ENCODE results near the gene GNB1L. TPM values are rescaled to one million over a fixed set of nuclear protein-coding genes. Genes with fewer than 3 reads are reported as not detected.

GNB1L gene
- total RNA-seq, 1 experiment from 2014 or later: 18.0 TPM

DNA sequence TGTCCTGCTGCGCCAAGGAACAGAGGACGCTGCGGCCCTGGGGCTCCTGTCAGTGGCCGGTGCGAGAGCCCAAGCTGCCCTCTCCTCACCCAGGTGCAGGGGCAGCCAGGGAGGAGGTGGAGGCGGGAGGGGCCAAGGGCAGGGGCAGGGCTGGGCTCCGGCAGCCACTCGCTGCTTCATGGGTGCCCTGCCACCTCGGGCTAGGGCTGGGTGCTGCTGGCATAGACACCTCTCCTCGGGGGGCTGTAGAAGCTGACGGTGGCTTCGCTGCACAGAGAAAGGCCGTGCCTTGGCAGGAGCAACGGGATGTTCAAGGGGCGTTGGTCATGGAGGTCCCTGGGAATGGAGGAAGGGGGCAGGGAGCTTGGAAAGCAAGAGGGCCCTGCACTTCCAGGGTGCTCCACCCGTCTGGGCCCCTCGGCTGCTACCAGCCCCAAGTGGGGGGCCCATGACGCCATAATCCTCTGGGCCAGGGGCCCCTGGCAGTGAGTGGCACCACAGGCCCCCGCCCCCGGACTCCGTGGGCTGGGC lies 95.7 kb downstream of the GNB1L start (continued):
- no peak for TF ChIP-seq CREB1 (CRISPR knock-in tag; IDR thresholded peaks at IDR 0.05)
- TF ChIP-seq, protein P1, sequence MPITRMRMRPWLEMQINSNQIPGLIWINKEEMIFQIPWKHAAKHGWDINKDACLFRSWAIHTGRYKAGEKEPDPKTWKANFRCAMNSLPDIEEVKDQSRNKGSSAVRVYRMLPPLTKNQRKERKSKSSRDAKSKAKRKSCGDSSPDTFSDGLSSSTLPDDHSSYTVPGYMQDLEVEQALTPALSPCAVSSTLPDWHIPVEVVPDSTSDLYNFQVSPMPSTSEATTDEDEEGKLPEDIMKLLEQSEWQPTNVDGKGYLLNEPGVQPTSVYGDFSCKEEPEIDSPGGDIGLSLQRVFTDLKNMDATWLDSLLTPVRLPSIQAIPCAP (CRISPR knock-in tag; IDR thresholded peaks at IDR 0.05): no peak
- TF ChIP-seq, protein P2, sequence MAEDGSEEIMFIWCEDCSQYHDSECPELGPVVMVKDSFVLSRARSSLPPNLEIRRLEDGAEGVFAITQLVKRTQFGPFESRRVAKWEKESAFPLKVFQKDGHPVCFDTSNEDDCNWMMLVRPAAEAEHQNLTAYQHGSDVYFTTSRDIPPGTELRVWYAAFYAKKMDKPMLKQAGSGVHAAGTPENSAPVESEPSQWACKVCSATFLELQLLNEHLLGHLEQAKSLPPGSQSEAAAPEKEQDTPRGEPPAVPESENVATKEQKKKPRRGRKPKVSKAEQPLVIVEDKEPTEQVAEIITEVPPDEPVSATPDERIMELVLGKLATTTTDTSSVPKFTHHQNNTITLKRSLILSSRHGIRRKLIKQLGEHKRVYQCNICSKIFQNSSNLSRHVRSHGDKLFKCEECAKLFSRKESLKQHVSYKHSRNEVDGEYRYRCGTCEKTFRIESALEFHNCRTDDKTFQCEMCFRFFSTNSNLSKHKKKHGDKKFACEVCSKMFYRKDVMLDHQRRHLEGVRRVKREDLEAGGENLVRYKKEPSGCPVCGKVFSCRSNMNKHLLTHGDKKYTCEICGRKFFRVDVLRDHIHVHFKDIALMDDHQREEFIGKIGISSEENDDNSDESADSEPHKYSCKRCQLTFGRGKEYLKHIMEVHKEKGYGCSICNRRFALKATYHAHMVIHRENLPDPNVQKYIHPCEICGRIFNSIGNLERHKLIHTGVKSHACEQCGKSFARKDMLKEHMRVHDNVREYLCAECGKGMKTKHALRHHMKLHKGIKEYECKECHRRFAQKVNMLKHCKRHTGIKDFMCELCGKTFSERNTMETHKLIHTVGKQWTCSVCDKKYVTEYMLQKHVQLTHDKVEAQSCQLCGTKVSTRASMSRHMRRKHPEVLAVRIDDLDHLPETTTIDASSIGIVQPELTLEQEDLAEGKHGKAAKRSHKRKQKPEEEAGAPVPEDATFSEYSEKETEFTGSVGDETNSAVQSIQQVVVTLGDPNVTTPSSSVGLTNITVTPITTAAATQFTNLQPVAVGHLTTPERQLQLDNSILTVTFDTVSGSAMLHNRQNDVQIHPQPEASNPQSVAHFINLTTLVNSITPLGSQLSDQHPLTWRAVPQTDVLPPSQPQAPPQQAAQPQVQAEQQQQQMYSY (CRISPR knock-in tag; IDR thresholded peaks at IDR 0.05): no peak
- no peak for TF ChIP-seq HMGA2 (CRISPR knock-in tag; IDR thresholded peaks at IDR 0.05)
- TF ChIP-seq NFATC4 (CRISPR knock-in tag; IDR thresholded peaks at IDR 0.05): no peak
- TF ChIP-seq, protein P3, sequence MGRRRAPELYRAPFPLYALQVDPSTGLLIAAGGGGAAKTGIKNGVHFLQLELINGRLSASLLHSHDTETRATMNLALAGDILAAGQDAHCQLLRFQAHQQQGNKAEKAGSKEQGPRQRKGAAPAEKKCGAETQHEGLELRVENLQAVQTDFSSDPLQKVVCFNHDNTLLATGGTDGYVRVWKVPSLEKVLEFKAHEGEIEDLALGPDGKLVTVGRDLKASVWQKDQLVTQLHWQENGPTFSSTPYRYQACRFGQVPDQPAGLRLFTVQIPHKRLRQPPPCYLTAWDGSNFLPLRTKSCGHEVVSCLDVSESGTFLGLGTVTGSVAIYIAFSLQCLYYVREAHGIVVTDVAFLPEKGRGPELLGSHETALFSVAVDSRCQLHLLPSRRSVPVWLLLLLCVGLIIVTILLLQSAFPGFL (CRISPR knock-in tag; IDR thresholded peaks at IDR 0.05; ENCODE audit: borderline replicate concordance): no peak
- no peak for TF ChIP-seq ZNF671 (CRISPR knock-in tag; IDR thresholded peaks at IDR 0.05)
- TF ChIP-seq JAZF1 (CRISPR knock-in tag; IDR thresholded peaks at IDR 0.05): no peak
- TF ChIP-seq, protein P4, sequence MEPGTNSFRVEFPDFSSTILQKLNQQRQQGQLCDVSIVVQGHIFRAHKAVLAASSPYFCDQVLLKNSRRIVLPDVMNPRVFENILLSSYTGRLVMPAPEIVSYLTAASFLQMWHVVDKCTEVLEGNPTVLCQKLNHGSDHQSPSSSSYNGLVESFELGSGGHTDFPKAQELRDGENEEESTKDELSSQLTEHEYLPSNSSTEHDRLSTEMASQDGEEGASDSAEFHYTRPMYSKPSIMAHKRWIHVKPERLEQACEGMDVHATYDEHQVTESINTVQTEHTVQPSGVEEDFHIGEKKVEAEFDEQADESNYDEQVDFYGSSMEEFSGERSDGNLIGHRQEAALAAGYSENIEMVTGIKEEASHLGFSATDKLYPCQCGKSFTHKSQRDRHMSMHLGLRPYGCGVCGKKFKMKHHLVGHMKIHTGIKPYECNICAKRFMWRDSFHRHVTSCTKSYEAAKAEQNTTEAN (CRISPR knock-in tag; IDR thresholded peaks at IDR 0.05): no peak

DNA sequence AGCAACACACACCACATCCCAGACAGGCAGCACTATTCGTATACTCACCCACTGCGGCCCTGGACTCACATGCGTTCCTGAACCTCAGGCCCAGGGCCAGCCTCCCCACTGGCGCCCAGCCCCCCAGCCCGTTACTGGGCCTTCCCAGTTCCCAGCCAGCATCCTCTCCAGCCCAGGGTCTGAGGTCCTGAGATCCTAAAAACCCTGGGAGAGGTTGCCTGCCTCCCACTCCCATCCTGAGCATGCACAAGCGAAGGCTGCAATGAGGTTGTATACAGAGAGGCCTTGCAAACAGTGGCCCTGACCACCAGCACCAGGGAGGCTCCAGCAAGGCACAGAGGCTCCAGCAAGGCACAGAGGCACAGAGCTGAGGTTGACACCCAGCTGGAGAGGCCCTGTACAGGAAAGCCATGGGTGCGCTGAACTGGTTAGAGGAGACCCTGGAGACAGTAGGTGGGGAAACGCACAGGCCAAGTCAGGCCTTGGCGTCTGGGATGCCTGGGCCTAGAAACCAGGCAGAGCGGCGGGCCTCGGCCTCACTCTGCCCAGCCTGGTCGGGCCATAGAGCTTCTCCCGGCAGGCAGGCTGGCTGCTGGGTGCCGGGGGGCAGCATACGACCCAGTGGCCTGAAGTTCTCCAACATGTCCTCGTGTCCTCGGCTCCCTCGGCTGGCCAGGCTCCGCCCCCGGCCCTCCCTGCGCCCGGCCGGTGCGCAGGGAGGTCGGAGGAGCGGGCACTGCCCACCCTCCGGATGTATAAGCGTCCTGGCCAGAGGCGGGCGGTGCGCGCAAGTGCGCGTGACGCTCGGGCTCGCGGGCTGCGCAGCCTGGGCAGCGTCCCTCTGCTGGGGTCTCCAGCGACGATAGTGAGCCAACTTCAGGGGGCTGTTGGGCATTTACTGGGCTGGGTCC lies 96.4 kb downstream of the GNB1L start:
- TF ChIP-seq KAT7 (CRISPR knock-in tag; IDR thresholded peaks at IDR 0.05; ENCODE audit: borderline replicate concordance) (no peak), ZNF317 (CRISPR knock-in tag; IDR thresholded peaks at IDR 0.05; ENCODE audit: borderline replicate concordance, low read depth) (no peak), MYBL2 (CRISPR knock-in tag; IDR thresholded peaks at IDR 0.05) (no peak), TP53 (CRISPR knock-in tag; IDR thresholded peaks at IDR 0.05) (no peak), SMAD3 (CRISPR knock-in tag; IDR thresholded peaks at IDR 0.05; ENCODE audit: borderline replicate concordance) (no peak)
- TF ChIP-seq, protein P5, sequence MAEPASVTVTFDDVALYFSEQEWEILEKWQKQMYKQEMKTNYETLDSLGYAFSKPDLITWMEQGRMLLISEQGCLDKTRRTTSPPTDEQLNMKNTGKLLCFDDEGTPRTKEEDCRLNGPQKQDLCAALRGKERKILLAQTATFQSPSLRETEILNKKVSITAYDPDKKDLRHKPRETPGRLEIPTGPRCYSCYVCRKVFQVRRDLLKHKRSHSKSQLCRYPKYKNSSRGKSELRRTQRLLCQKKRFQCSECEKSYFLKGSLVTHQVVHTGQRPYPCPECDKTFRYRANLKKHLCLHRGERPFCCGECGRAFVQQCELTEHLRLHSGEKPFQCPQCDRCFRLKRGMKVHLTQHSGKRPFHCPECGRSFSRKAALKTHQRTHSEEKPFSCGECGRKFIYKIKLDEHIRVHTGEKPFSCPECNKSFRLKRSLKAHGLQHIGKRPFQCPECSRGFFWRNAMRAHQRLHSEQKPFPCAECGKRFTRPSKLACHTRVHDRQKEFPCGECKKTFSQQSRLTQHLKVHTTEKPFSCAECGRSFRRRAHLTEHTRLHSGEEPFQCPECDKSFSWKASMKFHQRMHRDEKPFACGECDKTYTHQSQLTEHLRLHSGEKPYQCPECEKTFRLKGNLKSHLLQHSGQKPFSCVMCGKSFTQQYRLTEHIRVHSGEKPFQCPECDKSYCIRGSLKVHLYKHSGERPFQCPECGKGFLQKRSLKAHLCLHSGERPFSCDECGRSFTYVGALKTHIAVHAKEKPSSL (CRISPR knock-in tag; conservative IDR thresholded peaks at IDR 0.05): no peak
- no peak overlapping the region for H3K4me3 Mint-ChIP-seq
- no peaks in the 10 kb centered on the region for H3K36me3 Mint-ChIP-seq
- ATAC-seq (no peak), DNase-seq (ENCODE audit: low spot score) (no peak)
- no peak overlapping the region for H3K27ac Mint-ChIP-seq
- peaks cover 34% of the 10 kb centered on the region for H3K4me1 Mint-ChIP-seq
- H3K9me3 Mint-ChIP-seq: no peaks in the 10 kb centered on the region
- CTCF ChIA-PET: interaction anchor here (0.6 to 3.5 kb wide), 4 partner anchors 27 to 445 kb away, joined by 3 to 25 read pairs (median 14); partner anchors contain the start of gene GP1BB
- peaks cover 90% of the 10 kb centered on the region for H3K27me3 Mint-ChIP-seq (ENCODE audit: low read depth)
- POLR2A ChIA-PET: interaction anchor here (0.6 kb wide), 1 partner anchor 740 kb away, joined by 3 read pairs; no protein-coding TSS in a partner anchor

All from WTC11 (cell line).